H1 (cell line): Measurements from ENCODE around the gene IVNS1ABP. TPM values are rescaled to one million over a fixed set of nuclear protein-coding genes. Genes with fewer than 3 reads are reported as not detected.

Source experiments
- POLR2AphosphoS5 ChIP-seq: IDR thresholded peaks from 2 replicates; pipeline ENCODE4 v1.6.1; 2011; ENCODE audit warnings: low read depth, low read length
- RXRA ChIP-seq: IDR thresholded peaks from 2 replicates; pipeline ENCODE4 v1.6.1; 2011; ENCODE audit warnings: low read depth, mild to moderate bottlenecking, low read length, moderate library complexity; ENCODE audit not compliant: insufficient read depth
- YY1 ChIP-seq: IDR thresholded peaks from 2 replicates; pipeline ENCODE4 v1.6.1; 2011; ENCODE audit warnings: low read depth, mild to moderate bottlenecking, low read length
- polyA plus RNA-seq, 7 experiments: library from polyadenylated mRNA; depleted of rRNA in 3 of 7; stranded (reverse) in 5 of 7; unstranded in 2 of 7; fragments of >200 nt in 5 of 7; fragments of 200-250 nt in 2 of 7; gene quantifications; 1 replicate in 5 of 7; 2 replicates in 1 of 7; 4 replicates in 1 of 7; pipeline versions ENCODE4 v1.2.1 to v1.2.3, GENCODE V29; 2011 to 2013; ENCODE audit warnings: missing spikeins in 2 of 7, mixed read lengths in 2 of 7
- total RNA-seq: library from RNA; stranded (reverse); fragmentation: NEBNext Ultra II Directional; extraction: Animal tissue kit (Norgen Biotek cat#: 25700); gene quantifications from 2 replicates; pipeline ENCODE4 v1.2.1, GENCODE V29; 2021

Gene IVNS1ABP
- total and polyA plus RNA-seq, 2 of the 8 experiments (the other 6 are each of a cell fraction or from before 2014, with no cell fraction given) = 65.9 to 189 TPM

GRCh38 chr1:185263292-185263691, 53.8 kb downstream of the IVNS1ABP start (continued):
- TF ChIP-seq RXRA = no peak
- no peak for TF ChIP-seq YY1
- TF ChIP-seq POLR2AphosphoS5 = no peak
